SJCRH30 (cell line): ENCODE data around the gene WDFY4. TPM values are rescaled to one million over a fixed set of nuclear protein-coding genes. Genes with fewer than 3 reads are reported as not detected.

Experiments used
- DNase-seq, 2 experiments: peaks; one replicate each; pipeline ENCODE4 v3.0.0-alpha.2; 2015 to 2020
- H3K27ac ChIP-seq: fragments of 250-450 bp; sonication (Bioruptor Pico); 2 replicates; pipeline ENCODE4 v1.5.1; 2020; ENCODE audit warnings: mild to moderate bottlenecking, moderate library complexity
- H3K27me3 ChIP-seq: fragments of 250-450 bp; sonication (Bioruptor Pico); 2 replicates; pipeline ENCODE4 v1.5.1; 2020; ENCODE audit warnings: mild to moderate bottlenecking, moderate library complexity
- H3K36me3 ChIP-seq: fragments of 250-450 bp; sonication (Bioruptor Pico); 2 replicates; pipeline ENCODE4 v1.5.1; 2020; ENCODE audit warnings: mild to moderate bottlenecking, moderate library complexity
- H3K4me1 ChIP-seq: fragments of 250-450 bp; sonication (Bioruptor Pico); 2 replicates; pipeline ENCODE4 v1.5.1; 2020; ENCODE audit warnings: mild to moderate bottlenecking, moderate library complexity
- H3K4me3 ChIP-seq: fragments of 250-450 bp; sonication (Bioruptor Pico); 2 replicates; pipeline ENCODE4 v1.5.1; 2020; ENCODE audit warnings: mild to moderate bottlenecking, moderate library complexity
- H3K9me3 ChIP-seq: fragments of 250-450 bp; sonication (Bioruptor Pico); replicated peaks from 2 replicates; pipeline ENCODE4 v1.5.1; 2020; ENCODE audit warnings: mild to moderate bottlenecking, moderate library complexity
- total RNA-seq: library from RNA; depleted of rRNA; stranded (reverse); fragments of >200 nt; shearing (Covaris generic); gene quantifications from 2 replicates; pipeline ENCODE4 v1.2.3, GENCODE V29; 2014

Gene WDFY4
- total RNA-seq, 1 experiment from 2014 or later, result not detected

- no peaks in the 10 kb centered on the region for H3K36me3 ChIP-seq
- no peak overlapping the region for H3K4me3 ChIP-seq
- DNase-seq, result no peak
- H3K27ac ChIP-seq, result no peak overlapping the region
- H3K27me3 ChIP-seq, result no peaks in the 10 kb centered on the region
- H3K9me3 ChIP-seq, result no peaks in the 10 kb centered on the region
- no peaks in the 10 kb centered on the region for H3K4me1 ChIP-seq
These were observed 115.5 kb downstream of the WDFY4 start for GRCh38 chr10:48800007-48800675.

GRCh38 chr10:48801001-48801421 is 116.3 kb downstream of the WDFY4 start:
- no peak overlapping the region for H3K4me3 ChIP-seq
- H3K9me3 ChIP-seq, result no peaks in the 10 kb centered on the region
- DNase-seq, result no peak
- H3K27ac ChIP-seq, result no peak overlapping the region
- no peaks in the 10 kb centered on the region for H3K4me1 ChIP-seq
- no peaks in the 10 kb centered on the region for H3K36me3 ChIP-seq
- no peaks in the 10 kb centered on the region for H3K27me3 ChIP-seq

GRCh38 chr10:48802611-48803071 is 118.0 kb downstream of the WDFY4 start:
- DNase-seq, result no peak
- Histone ChIP-seq H3K27ac (no peak overlapping the region), H3K9me3 (no peaks in the 10 kb centered on the region), H3K27me3 (no peaks in the 10 kb centered on the region), H3K4me3 (no peak overlapping the region), H3K4me1 (no peaks in the 10 kb centered on the region), H3K36me3 (no peaks in the 10 kb centered on the region)

GRCh38 chr10:48803801-48804584 is 119.3 kb downstream of the WDFY4 start:
- no peaks in the 10 kb centered on the region for H3K9me3 ChIP-seq
- no peaks in the 10 kb centered on the region for H3K27me3 ChIP-seq
- H3K4me1 ChIP-seq, result no peaks in the 10 kb centered on the region
- no peak overlapping the region for H3K4me3 ChIP-seq
- H3K36me3 ChIP-seq, result no peaks in the 10 kb centered on the region
- no peak for DNase-seq
- no peak overlapping the region for H3K27ac ChIP-seq

- Histone ChIP-seq H3K4me3 (no peak overlapping the region), H3K36me3 (no peaks in the 10 kb centered on the region), H3K27me3 (no peaks in the 10 kb centered on the region), H3K4me1 (no peaks in the 10 kb centered on the region), H3K27ac (no peak overlapping the region), H3K9me3 (no peaks in the 10 kb centered on the region)
- no peak for DNase-seq
These were observed 120.1 kb downstream of the WDFY4 start for GRCh38 chr10:48804740-48805182.

- no peaks in the 10 kb centered on the region for H3K4me1 ChIP-seq
- H3K36me3 ChIP-seq, result no peaks in the 10 kb centered on the region
- H3K9me3 ChIP-seq, result no peaks in the 10 kb centered on the region
- no peak overlapping the region for H3K4me3 ChIP-seq
- H3K27me3 ChIP-seq, result no peaks in the 10 kb centered on the region
- H3K27ac ChIP-seq, result no peak overlapping the region
- no peak for DNase-seq
These were observed 120.7 kb downstream of the WDFY4 start for GRCh38 chr10:48805411-48805810.

- Histone ChIP-seq H3K27ac (no peak overlapping the region), H3K36me3 (no peaks in the 10 kb centered on the region), H3K9me3 (no peaks in the 10 kb centered on the region), H3K4me1 (no peaks in the 10 kb centered on the region), H3K4me3 (no peak overlapping the region), H3K27me3 (no peaks in the 10 kb centered on the region)
- DNase-seq, result no peak
These were observed 121.2 kb downstream of the WDFY4 start for GRCh38 chr10:48805848-48806247.

GRCh38 chr10:48806342-48806741 is 121.7 kb downstream of the WDFY4 start:
- Histone ChIP-seq H3K36me3 (no peaks in the 10 kb centered on the region), H3K4me1 (no peaks in the 10 kb centered on the region), H3K27me3 (no peaks in the 10 kb centered on the region), H3K9me3 (no peaks in the 10 kb centered on the region), H3K27ac (no peak overlapping the region), H3K4me3 (no peak overlapping the region)
- no peak for DNase-seq

GRCh38 chr10:48807791-48808470 is 123.3 kb downstream of the WDFY4 start:
- Histone ChIP-seq H3K27me3 (no peaks in the 10 kb centered on the region), H3K4me3 (no peak overlapping the region), H3K27ac (no peak overlapping the region), H3K9me3 (no peaks in the 10 kb centered on the region), H3K36me3 (no peaks in the 10 kb centered on the region), H3K4me1 (no peaks in the 10 kb centered on the region)
- no peak for DNase-seq

- H3K27me3 ChIP-seq, result no peaks in the 10 kb centered on the region
- H3K4me3 ChIP-seq, result no peak overlapping the region
- no peaks in the 10 kb centered on the region for H3K36me3 ChIP-seq
- H3K4me1 ChIP-seq, result no peaks in the 10 kb centered on the region
- no peak overlapping the region for H3K27ac ChIP-seq
- H3K9me3 ChIP-seq, result no peaks in the 10 kb centered on the region
- no peak for DNase-seq
These were observed 124.6 kb downstream of the WDFY4 start for GRCh38 chr10:48809261-48809660.

- Histone ChIP-seq H3K27ac (no peak overlapping the region), H3K4me3 (no peak overlapping the region), H3K27me3 (no peaks in the 10 kb centered on the region; the same call in 1 of the 2 replicates), H3K9me3 (no peaks in the 10 kb centered on the region), H3K36me3 (no peaks in the 10 kb centered on the region), H3K4me1 (no peaks in the 10 kb centered on the region)
- no peak for DNase-seq
These were observed 126.8 kb downstream of the WDFY4 start for GRCh38 chr10:48811461-48811860.

- H3K4me3 ChIP-seq, result no peak overlapping the region
- H3K9me3 ChIP-seq, result no peaks in the 10 kb centered on the region
- no peaks in the 10 kb centered on the region for H3K36me3 ChIP-seq
- H3K27ac ChIP-seq, result no peak overlapping the region
- H3K4me1 ChIP-seq, result no peaks in the 10 kb centered on the region
- H3K27me3 ChIP-seq, result no peaks in the 10 kb centered on the region; the same call in 1 of the 2 replicates
- DNase-seq, result no peak
These were observed 127.2 kb downstream of the WDFY4 start for GRCh38 chr10:48811917-48812316.

- Histone ChIP-seq H3K27me3 (no peaks in the 10 kb centered on the region; the same call in 1 of the 2 replicates), H3K4me3 (no peak overlapping the region), H3K36me3 (no peaks in the 10 kb centered on the region), H3K27ac (no peak overlapping the region), H3K9me3 (no peaks in the 10 kb centered on the region), H3K4me1 (no peaks in the 10 kb centered on the region)
- no peak for DNase-seq
These were observed 128.6 kb downstream of the WDFY4 start for GRCh38 chr10:48813291-48813690.

- H3K27ac ChIP-seq, result no peak overlapping the region
- no peaks in the 10 kb centered on the region for H3K36me3 ChIP-seq
- no peak for DNase-seq
- no peaks in the 10 kb centered on the region for H3K9me3 ChIP-seq
- no peaks in the 10 kb centered on the region for H3K4me1 ChIP-seq
- no peaks in the 10 kb centered on the region; the same call in 1 of the 2 replicates for H3K27me3 ChIP-seq
- H3K4me3 ChIP-seq, result no peak overlapping the region
These were observed 129.2 kb downstream of the WDFY4 start for GRCh38 chr10:48813825-48814224.

- no peak for DNase-seq
- no peak overlapping the region for H3K27ac ChIP-seq
- H3K4me3 ChIP-seq, result no peak overlapping the region
- H3K4me1 ChIP-seq, result no peaks in the 10 kb centered on the region
- no peaks in the 10 kb centered on the region for H3K36me3 ChIP-seq
- H3K9me3 ChIP-seq, result no peaks in the 10 kb centered on the region
- H3K27me3 ChIP-seq, result no peaks in the 10 kb centered on the region; the same call in 1 of the 2 replicates
These were observed 130.3 kb downstream of the WDFY4 start for GRCh38 chr10:48814933-48815332.
